ENCODE measurements around the gene SCARF2. TPM values are rescaled to one million over a fixed set of nuclear protein-coding genes. Genes with fewer than 3 reads are reported as not detected.

Gene SCARF2
- total and polyA plus RNA-seq, 8 donors: 0.89 to 42.9 (median 3.9) TPM

DNA sequence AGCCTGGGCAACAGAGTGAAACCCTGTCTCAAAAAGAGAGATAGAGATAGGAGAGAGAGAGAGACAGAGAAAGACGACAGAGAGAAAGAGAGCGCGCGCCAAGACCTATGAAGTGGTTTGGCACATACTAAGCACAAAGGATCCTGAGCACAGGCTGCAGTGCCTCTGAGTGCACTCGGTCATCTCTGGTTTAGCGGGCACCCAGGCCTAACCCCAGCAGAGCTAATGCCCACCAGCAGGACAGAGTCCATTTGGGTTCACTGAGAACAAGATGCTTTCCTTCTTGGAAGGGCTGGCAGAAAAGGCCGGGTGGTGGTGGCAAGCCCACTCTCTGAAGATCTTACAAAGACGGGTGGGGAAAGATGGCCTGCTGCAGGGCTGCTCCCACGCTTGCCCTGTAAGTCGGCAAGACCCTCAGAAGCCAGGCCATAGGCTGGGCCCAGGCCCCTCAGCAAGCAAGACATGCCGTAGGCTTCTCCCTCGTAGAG, 3.3 kb downstream of the SCARF2 start:
- TF ChIP-seq POLR2A (IDR thresholded peaks at IDR 0.05): no peak
- no peak for TF ChIP-seq POLR2AphosphoS5 (IDR thresholded peaks at IDR 0.05)
- TF ChIP-seq EP300 (IDR thresholded peaks at IDR 0.05): no peak
- TF ChIP-seq, protein P1, sequence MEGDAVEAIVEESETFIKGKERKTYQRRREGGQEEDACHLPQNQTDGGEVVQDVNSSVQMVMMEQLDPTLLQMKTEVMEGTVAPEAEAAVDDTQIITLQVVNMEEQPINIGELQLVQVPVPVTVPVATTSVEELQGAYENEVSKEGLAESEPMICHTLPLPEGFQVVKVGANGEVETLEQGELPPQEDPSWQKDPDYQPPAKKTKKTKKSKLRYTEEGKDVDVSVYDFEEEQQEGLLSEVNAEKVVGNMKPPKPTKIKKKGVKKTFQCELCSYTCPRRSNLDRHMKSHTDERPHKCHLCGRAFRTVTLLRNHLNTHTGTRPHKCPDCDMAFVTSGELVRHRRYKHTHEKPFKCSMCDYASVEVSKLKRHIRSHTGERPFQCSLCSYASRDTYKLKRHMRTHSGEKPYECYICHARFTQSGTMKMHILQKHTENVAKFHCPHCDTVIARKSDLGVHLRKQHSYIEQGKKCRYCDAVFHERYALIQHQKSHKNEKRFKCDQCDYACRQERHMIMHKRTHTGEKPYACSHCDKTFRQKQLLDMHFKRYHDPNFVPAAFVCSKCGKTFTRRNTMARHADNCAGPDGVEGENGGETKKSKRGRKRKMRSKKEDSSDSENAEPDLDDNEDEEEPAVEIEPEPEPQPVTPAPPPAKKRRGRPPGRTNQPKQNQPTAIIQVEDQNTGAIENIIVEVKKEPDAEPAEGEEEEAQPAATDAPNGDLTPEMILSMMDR (IDR thresholded peaks at IDR 0.05): no peak
- H3K27me3 ChIP-seq: peaks cover 0 to 97% (median 62%) of the 10 kb centered on the region in 3 donors
- no peak for DNase-seq
- peaks cover 48 to 81% (median 65%) of the 10 kb centered on the region in 4 donors for H3K4me1 ChIP-seq
- no peak overlapping the region for H3K4me3 ChIP-seq
- no peaks in the 10 kb centered on the region for H3K9me3 ChIP-seq
- WGBS, 5 donors: 89 to 96% (median 92%) methylated on average over 12 of the region's 12 CpGs
- H3K27ac ChIP-seq: no peak overlapping the region
- H3K36me3 ChIP-seq: peaks cover 0 to 12% (median 8%) of the 10 kb centered on the region in 4 donors
- intact Hi-C loops (cut with DNase I; ENCODE audit: low total_unique reads): no loop called here

DNA sequence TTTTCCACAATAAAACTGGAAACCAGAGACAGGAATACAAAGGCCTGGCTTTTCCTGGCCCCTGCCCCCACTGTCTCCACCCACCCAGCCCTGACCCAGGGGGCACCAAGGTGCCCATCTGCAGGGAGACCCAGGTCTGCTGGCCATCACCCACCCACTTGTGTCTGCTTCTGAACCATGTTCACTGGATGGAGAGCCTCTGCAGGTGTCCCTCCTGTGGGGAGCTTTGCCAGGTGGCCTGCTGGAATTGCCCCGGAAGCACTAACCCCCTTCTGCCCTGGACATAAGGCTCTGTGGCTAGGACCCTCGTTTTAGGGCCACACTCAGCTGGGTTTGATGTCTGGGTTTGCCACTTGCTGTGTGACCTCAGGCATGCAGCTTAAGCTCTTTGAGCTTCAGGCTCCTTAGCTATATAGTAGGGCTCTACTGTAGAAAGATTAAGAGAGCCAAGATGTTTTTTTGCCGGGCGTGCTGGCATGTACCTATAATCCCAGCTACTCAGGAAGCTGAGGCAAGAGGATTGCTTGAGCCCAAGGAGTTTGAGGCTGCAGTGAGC, 3.9 kb downstream of the SCARF2 start:
- peaks cover 53 to 82% (median 65%) of the 10 kb centered on the region in 4 donors for H3K4me1 ChIP-seq
- intact Hi-C loops (cut with DNase I; ENCODE audit: low total_unique reads): no loop called here
- H3K27ac ChIP-seq: no peak overlapping the region
- H3K9me3 ChIP-seq: no peaks in the 10 kb centered on the region
- DNase-seq: no peak
- H3K27me3 ChIP-seq: peaks cover 0 to 98% (median 62%) of the 10 kb centered on the region in 3 donors
- H3K4me3 ChIP-seq: no peak overlapping the region
- 59 to 80% (median 69%) methylated on average over 3 to 4 of the region's 4 CpGs for WGBS, 5 donors
- no peak for TF ChIP-seq POLR2AphosphoS5 (IDR thresholded peaks at IDR 0.05)
- TF ChIP-seq EP300 (IDR thresholded peaks at IDR 0.05): no peak
- peaks cover 0 to 18% (median 13%) of the 10 kb centered on the region in 4 donors for H3K36me3 ChIP-seq

DNA sequence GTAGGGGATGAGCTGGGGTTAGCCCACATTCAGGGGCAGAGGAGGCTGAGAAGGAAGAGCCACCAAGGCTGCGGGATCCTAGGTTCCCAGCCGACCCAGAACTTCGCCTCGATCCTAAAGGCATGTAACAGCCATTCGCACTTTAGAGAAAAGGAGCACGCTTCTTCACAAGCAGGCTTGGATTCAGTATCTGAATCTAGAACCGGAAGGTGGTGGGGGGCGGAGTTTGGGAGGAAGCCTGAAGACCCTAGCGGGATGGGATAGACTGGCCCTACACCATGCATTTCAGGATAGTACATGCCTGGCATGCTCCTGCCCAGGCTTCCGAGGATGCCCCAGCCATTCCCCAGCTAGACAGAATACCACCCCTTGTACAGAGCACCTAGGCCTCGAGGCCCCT, 4.4 kb downstream of the SCARF2 start:
- peaks cover 0 to 98% (median 61%) of the 10 kb centered on the region in 3 donors for H3K27me3 ChIP-seq
- WGBS, 5 donors: 91 to 97% (median 95%) methylated on average over 6 to 11 of the region's 11 CpGs
- no peak for TF ChIP-seq EP300 (IDR thresholded peaks at IDR 0.05)
- no peak for TF ChIP-seq POLR2AphosphoS5 (IDR thresholded peaks at IDR 0.05)
- no peak for TF ChIP-seq POLR2A (IDR thresholded peaks at IDR 0.05)
- TF ChIP-seq, protein P1 (IDR thresholded peaks at IDR 0.05): no peak
- no peak overlapping the region for H3K4me3 ChIP-seq
- peaks cover 51 to 78% (median 61%) of the 10 kb centered on the region in 4 donors for H3K4me1 ChIP-seq
- H3K9me3 ChIP-seq: no peaks in the 10 kb centered on the region
- H3K36me3 ChIP-seq: peaks cover 0 to 21% (median 17%) of the 10 kb centered on the region in 4 donors
- H3K27ac ChIP-seq: no peak overlapping the region
- no peak for DNase-seq
- intact Hi-C loops (cut with DNase I; ENCODE audit: low total_unique reads): no loop called here

DNA sequence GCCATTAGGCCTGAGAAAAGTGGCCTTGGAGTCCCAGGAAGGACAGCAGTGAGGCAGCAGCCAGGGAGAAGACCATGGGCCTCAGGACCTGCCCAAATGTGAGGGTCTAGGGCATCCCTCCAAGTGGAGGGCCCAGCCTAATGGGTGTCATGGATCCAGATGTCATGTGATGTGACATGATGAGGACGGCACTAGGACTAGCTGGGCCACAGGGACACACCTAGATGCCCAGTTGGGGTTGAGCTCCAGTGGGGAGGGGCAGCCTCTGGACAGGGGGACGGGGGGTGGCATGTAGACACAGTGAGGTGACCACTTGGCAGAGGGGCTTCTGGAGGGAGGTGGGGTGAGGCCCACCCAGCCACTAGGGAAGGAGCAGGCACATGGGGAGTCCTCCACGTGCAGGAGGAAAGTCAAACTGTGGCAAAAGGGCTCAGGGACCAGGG, 5.4 kb downstream of the SCARF2 start:
- Histone ChIP-seq H3K27ac (no peak overlapping the region), H3K27me3 (peaks cover 0 to 96% (median 61%) of the 10 kb centered on the region in 3 donors), H3K9me3 (no peaks in the 10 kb centered on the region), H3K36me3 (peaks cover 0 to 29% (median 21%) of the 10 kb centered on the region in 4 donors), H3K4me3 (no peak overlapping the region), H3K4me1 (peaks cover 47 to 71% (median 54%) of the 10 kb centered on the region in 4 donors)
- DNase-seq: no peak
- no peak for TF ChIP-seq EP300 (IDR thresholded peaks at IDR 0.05)
- TF ChIP-seq POLR2A (IDR thresholded peaks at IDR 0.05): no peak
- TF ChIP-seq, protein P1 (IDR thresholded peaks at IDR 0.05): no peak
- no peak for TF ChIP-seq POLR2AphosphoS5 (IDR thresholded peaks at IDR 0.05)
- intact Hi-C loops (cut with DNase I; ENCODE audit: low total_unique reads): no loop called here
- 58 to 88% (median 77%) methylated on average over 3 of the region's 3 CpGs for WGBS, 5 donors

Data from stomach (tissue), 9 donors.